NB4 (cell line): ENCODE measurements around the gene ABI1.

Experiments used
- DNase-seq: peaks from one replicate; pipeline ENCODE4 v3.0.0; 2010; ENCODE audit warnings: low read depth
- H3K4me3 ChIP-seq: one replicate; pipeline ENCODE4 v1.5.1; 2011; ENCODE audit warnings: mild to moderate bottlenecking, low read depth, low read length, moderate library complexity
- MYC ChIP-seq: IDR thresholded peaks from 2 replicates; pipeline ENCODE4 v1.6.1; 2011; ENCODE audit warnings: low read depth, low read length
- POLR2A ChIP-seq: IDR thresholded peaks from 2 replicates; pipeline ENCODE4 v1.6.1; 2011; ENCODE audit warnings: mild to moderate bottlenecking; ENCODE audit not compliant: insufficient read length; ENCODE audit errors: extremely low read depth
- TF ChIP-seq, protein P1 (sequence below): IDR thresholded peaks from one replicate; pipeline ENCODE4 v1.5.1; 2012; ENCODE audit warnings: low read depth, low read length
- TF ChIP-seq, protein P2 (sequence below): IDR thresholded peaks from 2 replicates; pipeline ENCODE4 v1.6.1; 2011; ENCODE audit warnings: low read depth, low read length

Gene ABI1

DNA sequence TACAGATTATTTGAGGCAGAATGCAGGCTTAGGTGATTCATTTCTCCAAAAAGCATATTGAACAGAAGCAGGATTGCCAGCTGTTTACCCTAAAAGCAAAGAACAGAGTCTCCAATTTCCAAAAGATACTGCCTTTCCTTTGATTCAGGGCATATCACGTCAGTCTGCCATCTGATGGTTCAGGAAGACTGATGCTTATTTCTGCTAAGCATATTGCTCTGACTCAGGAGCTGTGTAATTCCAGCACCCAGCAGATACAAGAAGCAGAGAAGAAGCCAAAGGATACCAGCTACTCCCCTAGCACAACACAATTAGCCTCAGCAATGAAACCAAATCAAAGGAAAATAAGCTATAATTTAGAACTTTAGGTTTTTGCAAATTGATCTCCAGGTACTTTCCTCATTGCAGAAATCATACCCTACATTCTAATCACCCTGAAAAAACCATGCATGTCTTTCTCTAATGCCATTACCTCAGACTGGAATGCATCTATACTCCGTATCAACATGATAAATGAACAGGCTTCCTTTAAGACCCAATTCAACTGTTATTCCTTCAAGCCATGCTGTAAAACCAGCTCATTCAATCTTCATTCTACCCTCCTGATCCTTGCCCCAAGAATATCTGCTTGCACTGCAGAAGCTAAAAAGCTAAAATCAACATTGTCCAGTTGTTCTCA is 55.1 kb downstream of the ABI1 start:
- no peak for TF ChIP-seq POLR2A
- TF ChIP-seq, protein P1, sequence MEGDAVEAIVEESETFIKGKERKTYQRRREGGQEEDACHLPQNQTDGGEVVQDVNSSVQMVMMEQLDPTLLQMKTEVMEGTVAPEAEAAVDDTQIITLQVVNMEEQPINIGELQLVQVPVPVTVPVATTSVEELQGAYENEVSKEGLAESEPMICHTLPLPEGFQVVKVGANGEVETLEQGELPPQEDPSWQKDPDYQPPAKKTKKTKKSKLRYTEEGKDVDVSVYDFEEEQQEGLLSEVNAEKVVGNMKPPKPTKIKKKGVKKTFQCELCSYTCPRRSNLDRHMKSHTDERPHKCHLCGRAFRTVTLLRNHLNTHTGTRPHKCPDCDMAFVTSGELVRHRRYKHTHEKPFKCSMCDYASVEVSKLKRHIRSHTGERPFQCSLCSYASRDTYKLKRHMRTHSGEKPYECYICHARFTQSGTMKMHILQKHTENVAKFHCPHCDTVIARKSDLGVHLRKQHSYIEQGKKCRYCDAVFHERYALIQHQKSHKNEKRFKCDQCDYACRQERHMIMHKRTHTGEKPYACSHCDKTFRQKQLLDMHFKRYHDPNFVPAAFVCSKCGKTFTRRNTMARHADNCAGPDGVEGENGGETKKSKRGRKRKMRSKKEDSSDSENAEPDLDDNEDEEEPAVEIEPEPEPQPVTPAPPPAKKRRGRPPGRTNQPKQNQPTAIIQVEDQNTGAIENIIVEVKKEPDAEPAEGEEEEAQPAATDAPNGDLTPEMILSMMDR: no peak
- TF ChIP-seq MYC: no peak
- TF ChIP-seq, protein P2, sequence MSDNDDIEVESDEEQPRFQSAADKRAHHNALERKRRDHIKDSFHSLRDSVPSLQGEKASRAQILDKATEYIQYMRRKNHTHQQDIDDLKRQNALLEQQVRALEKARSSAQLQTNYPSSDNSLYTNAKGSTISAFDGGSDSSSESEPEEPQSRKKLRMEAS: no peak
- no peak for DNase-seq
- H3K4me3 ChIP-seq: no peak overlapping the region

DNA sequence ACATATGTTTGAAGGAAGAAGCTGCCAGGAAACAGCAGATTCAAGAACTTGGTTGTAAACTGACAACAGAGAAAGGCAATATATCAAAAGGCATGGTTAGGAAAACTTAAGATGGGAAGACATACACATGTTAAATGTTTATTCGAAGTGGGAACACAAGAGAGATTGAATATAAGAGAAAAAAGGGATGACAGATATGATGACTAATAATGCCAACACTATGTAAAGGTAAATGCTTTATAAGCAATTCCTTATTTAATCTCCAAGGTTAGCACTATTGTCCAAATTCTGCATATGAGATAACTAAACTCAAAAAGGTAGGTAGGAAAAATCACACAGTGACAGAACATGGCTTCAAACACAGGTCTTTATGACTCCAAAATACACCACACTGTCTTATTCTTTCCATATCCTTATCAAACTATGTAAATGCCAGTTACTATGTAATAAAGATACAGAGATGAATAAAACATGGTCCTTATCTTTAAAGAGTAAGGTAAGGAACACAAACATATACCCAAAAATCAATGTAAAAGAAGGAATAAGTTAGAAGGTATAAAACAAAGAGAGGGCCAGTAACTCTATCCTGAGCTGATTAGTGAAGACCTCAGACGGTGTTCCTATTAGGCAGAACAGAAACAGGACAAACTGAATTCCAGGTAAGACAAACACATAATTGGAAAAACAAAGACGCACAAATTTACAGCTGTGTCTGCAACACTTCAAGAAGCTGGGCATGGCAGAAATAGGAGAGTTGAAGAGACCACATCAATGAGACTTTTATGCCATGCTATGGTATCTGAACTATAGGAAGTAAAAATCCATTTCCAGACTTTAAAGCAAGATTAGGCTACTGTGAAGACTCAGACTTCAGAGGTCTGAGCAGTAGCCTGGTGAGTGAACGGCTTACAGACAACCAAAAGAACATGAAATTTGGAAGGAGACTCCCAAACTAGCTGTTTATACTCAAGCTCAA is 56.1 kb downstream of the ABI1 start:
- DNase-seq: no peak
- H3K4me3 ChIP-seq: no peak overlapping the region
- no peak for TF ChIP-seq POLR2A
- TF ChIP-seq, protein P1: no peak
- TF ChIP-seq MYC: no peak

DNA sequence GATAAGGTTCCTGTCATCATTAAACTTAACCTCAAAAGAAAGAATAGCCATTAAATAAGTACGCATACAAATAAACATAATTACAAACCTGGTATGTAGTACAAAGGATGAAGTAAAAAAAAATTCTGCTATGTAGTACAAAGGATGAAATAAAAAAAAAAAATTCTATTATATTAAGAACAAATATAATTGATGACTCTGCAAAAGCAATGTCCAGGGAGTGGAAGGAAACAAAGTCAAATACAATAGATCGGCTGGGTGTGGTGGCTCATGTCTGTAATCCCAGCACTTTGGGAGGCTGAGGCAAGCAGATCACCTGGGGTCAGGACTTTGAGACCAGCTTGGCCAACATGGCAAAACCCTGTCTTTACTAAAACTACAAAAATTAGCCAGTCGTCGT is 56.9 kb downstream of the ABI1 start:
- no peak overlapping the region for H3K4me3 ChIP-seq
- DNase-seq: no peak
- TF ChIP-seq, protein P2: no peak
- TF ChIP-seq MYC: no peak
- TF ChIP-seq, protein P1: no peak
- TF ChIP-seq POLR2A: no peak

DNA sequence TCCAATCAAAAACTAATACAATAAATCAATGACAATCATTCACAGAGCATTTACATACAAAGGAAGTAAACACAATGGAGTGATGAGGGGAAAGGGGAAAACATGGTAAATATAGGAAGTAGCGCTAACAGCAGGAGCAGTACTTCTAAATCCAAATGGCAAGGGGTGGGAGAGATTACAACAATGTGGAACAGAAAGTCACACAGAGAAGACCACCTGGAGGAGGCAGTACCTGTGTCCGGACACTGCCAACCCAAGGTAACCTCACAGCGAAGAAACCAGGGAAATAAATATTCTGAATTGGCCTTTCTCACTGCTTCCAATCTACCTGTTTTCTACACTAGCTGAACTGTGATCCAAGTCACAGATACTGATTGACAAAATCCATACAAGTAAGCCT is 58.2 kb downstream of the ABI1 start:
- DNase-seq: no peak
- no peak for TF ChIP-seq MYC
- TF ChIP-seq, protein P2: no peak
- no peak for TF ChIP-seq POLR2A
- TF ChIP-seq, protein P1: no peak
- H3K4me3 ChIP-seq: no peak overlapping the region

DNA sequence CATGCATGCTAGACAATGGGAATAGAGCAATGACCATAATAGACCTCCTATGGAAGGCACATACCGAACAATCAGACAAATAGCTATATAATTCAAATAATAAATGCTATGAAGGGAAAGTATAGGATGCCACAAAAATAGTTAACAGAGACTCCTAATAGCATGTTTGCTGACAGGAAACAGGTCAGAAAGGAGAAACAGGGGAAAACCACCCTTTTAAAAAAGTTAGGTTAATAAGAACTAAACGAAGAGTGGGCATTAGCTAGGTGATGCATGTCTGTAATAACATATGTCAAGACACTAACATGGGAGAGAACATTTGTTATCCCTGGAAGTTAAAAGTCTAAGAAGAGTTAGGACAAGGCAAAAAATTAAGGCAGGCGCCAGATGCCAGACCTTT is 58.9 kb downstream of the ABI1 start:
- H3K4me3 ChIP-seq: no peak overlapping the region
- TF ChIP-seq, protein P1: no peak
- no peak for TF ChIP-seq POLR2A
- TF ChIP-seq, protein P2: no peak
- TF ChIP-seq MYC: no peak
- no peak for DNase-seq
